OCI-M2 (cell line): ENCODE data around the gene FLNB.

ENCODE experiments used
- DNase-seq: peaks from one replicate; lab custom pipeline; 2025; ENCODE audit not compliant: unreplicated experiment; lab: John Stamatoyannopoulos, UW

The FLNB gene

GRCh38 chr3:58009026-58009748 lies 965 bp downstream of the FLNB start:
- DNase-seq: no peak

- DNase-seq: no peak
Measured at GRCh38 chr3:58009749-58010535, 1.7 kb downstream of the FLNB start.

GRCh38 chr3:58010562-58010961 lies 2.3 kb downstream of the FLNB start:
- no peak for DNase-seq

GRCh38 chr3:58011580-58011979 lies 3.4 kb downstream of the FLNB start:
- DNase-seq: no peak

GRCh38 chr3:58012302-58012701 lies 4.1 kb downstream of the FLNB start:
- no peak for DNase-seq

GRCh38 chr3:58013099-58013498 lies 4.9 kb downstream of the FLNB start:
- no peak for DNase-seq

GRCh38 chr3:58013973-58014649 lies 5.9 kb downstream of the FLNB start:
- DNase-seq: no peak

GRCh38 chr3:58015520-58015915 lies 7.3 kb downstream of the FLNB start:
- no peak for DNase-seq

- DNase-seq: no peak
Measured at GRCh38 chr3:58016710-58017109, 8.5 kb downstream of the FLNB start.

GRCh38 chr3:58018892-58019742 lies 10.9 kb downstream of the FLNB start:
- DNase-seq: no peak

- DNase-seq: no peak
Measured at GRCh38 chr3:58020783-58021071, 12.5 kb downstream of the FLNB start.

GRCh38 chr3:58021072-58021959 lies 13.1 kb downstream of the FLNB start:
- no peak for DNase-seq

GRCh38 chr3:58021962-58022361 lies 13.7 kb downstream of the FLNB start:
- DNase-seq: no peak

- no peak for DNase-seq
Measured at GRCh38 chr3:58022490-58022889, 14.3 kb downstream of the FLNB start.

- DNase-seq: no peak
Measured at GRCh38 chr3:58023531-58023930, 15.3 kb downstream of the FLNB start.

- DNase-seq: no peak
Measured at GRCh38 chr3:58025406-58025805, 17.2 kb downstream of the FLNB start.

- DNase-seq: no peak
Measured at GRCh38 chr3:58025837-58026569, 17.8 kb downstream of the FLNB start.

GRCh38 chr3:58026598-58026997 lies 18.4 kb downstream of the FLNB start:
- no peak for DNase-seq

GRCh38 chr3:58027704-58028317 lies 19.6 kb downstream of the FLNB start:
- no peak for DNase-seq
